Measurements from ENCODE around the gene CHCHD6.

The CHCHD6 gene

DNA sequence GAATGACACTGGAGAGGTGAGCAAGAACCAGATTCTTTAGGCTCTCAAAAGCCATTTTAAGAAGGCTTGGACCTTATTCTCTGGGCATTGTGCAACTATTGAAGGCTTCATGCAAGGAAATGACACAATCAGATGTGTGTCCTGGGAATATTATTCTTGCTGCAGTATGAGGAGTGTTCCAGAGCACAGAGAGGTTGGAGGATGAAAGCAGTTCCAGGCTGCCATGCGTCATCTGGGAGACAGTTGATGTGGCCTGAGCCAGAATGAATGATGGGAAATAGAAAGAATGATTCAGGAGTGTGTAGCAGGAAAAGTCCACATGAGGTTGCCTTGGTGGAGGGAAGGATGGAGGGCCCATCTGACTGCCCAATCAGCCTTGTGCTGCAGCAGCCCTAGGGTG is 123.1 kb downstream of the CHCHD6 start:
- Mint-ChIP-seq H3K36me3 (ENCODE audit: low read depth) (peaks cover 3% of the 10 kb centered on the region), H3K27ac (no peak overlapping the region), H3K9me3 (peaks cover 10% of the 10 kb centered on the region), H3K4me1 (peaks cover 4% of the 10 kb centered on the region), H3K4me3 (no peak overlapping the region), H3K27me3 (ENCODE audit: low read depth, poor library complexity) (no peaks in the 10 kb centered on the region)
- DNase-seq, result no peak
- TF ChIP-seq, protein P1, sequence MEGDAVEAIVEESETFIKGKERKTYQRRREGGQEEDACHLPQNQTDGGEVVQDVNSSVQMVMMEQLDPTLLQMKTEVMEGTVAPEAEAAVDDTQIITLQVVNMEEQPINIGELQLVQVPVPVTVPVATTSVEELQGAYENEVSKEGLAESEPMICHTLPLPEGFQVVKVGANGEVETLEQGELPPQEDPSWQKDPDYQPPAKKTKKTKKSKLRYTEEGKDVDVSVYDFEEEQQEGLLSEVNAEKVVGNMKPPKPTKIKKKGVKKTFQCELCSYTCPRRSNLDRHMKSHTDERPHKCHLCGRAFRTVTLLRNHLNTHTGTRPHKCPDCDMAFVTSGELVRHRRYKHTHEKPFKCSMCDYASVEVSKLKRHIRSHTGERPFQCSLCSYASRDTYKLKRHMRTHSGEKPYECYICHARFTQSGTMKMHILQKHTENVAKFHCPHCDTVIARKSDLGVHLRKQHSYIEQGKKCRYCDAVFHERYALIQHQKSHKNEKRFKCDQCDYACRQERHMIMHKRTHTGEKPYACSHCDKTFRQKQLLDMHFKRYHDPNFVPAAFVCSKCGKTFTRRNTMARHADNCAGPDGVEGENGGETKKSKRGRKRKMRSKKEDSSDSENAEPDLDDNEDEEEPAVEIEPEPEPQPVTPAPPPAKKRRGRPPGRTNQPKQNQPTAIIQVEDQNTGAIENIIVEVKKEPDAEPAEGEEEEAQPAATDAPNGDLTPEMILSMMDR (IDR thresholded peaks at IDR 0.05), result no peak

DNA sequence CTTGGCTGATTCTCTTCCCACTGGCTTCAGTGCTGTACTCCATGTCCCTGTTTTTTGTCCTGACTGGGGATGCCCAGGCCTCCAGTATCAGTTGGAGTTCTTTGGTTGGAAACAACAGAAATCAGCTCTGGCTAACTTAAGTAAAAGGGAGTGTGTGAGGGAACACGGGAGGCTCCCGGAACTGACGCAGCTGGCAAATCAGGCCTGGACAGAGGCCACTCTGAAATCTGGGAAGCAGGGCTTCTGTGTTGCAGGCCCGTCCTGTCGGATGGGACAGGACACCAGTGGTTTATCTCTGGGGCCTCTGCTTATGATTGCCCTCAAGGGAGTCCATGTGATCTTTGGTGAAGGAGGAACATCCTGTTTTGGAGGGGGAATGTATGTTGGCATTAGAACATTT is 124.3 kb downstream of the CHCHD6 start:
- no peak for DNase-seq
- TF ChIP-seq, protein P1 (IDR thresholded peaks at IDR 0.05), result no peak
- Mint-ChIP-seq H3K36me3 (ENCODE audit: low read depth) (no peaks in the 10 kb centered on the region), H3K4me1 (peaks cover 4% of the 10 kb centered on the region), H3K4me3 (no peak overlapping the region), H3K27ac (no peak overlapping the region), H3K9me3 (no peaks in the 10 kb centered on the region), H3K27me3 (ENCODE audit: low read depth, poor library complexity) (no peaks in the 10 kb centered on the region)

DNA sequence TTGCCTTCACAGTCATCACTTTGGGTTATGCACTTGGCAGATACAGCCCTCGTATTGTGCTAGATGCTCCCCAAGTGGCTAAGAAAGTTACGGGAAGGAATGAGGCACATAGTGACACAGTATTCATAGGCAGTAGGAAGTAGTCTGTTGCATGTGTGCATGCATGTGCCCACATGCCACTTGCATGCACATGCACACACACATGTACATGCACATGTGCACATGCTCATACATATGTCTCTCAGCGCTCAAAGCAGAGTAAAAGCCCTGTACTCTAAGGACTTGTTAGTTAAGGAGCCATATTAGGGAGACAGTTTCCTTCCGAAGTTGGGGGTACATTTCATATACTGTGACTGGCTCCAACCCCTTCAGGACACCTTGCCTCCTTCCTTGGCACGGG is 128.9 kb downstream of the CHCHD6 start:
- DNase-seq, result no peak
- H3K27me3 Mint-ChIP-seq (ENCODE audit: low read depth, poor library complexity), result no peaks in the 10 kb centered on the region
- TF ChIP-seq, protein P1 (IDR thresholded peaks at IDR 0.05), result no peak
- no peak overlapping the region for H3K4me3 Mint-ChIP-seq
- peaks cover 4% of the 10 kb centered on the region for H3K4me1 Mint-ChIP-seq
- no peaks in the 10 kb centered on the region for H3K36me3 Mint-ChIP-seq (ENCODE audit: low read depth)
- H3K27ac Mint-ChIP-seq, result no peak overlapping the region
- H3K9me3 Mint-ChIP-seq, result no peaks in the 10 kb centered on the region

DNA sequence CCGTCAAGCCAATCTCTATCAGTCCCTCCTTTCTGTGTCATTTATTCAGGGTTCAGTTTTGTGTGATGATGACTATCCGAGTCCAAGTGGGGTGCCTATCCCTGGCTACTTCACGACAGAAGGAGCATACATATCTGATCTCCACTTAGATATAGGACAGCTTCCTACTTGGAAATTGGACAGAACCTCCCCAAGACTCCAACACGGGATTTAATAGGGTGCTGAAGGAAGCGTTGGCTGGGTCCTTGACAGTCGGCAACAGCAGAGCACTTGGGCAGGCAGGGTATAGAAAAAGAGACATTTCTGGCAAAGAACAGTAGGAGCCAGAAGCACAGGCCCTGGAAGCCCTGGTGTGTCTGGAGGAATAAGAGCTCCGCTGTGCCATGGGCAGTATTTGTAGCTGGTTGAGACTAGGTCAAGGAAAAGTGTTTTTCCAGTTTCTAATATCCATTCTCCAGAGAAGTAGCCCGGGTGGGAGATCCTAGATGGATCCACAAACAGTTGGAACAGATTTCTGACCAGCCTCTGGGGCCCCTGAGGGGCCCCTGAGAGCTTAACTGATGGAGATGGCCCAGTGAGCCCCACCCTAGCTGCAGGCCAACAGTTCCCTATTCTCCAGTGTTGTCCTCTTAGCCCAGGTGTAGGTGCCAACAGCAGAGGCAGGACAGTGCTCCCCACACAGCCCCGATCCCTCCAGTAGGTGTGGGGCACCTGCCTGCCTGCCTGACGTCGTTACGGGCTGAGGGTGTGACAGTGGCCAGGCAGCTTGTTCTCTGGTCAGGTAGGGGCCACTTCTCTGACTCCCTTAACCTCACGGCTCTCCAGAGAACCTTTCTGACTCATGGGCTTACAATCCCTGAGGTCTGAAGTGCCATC is 130.8 kb downstream of the CHCHD6 start:
- Mint-ChIP-seq H3K4me1 (no peaks in the 10 kb centered on the region), H3K27me3 (ENCODE audit: low read depth, poor library complexity) (no peaks in the 10 kb centered on the region), H3K36me3 (ENCODE audit: low read depth) (peaks cover 1% of the 10 kb centered on the region), H3K4me3 (no peak overlapping the region), H3K9me3 (no peaks in the 10 kb centered on the region), H3K27ac (no peak overlapping the region)
- DNase-seq, result no peak
- TF ChIP-seq, protein P1 (IDR thresholded peaks at IDR 0.05), result no peak

DNA sequence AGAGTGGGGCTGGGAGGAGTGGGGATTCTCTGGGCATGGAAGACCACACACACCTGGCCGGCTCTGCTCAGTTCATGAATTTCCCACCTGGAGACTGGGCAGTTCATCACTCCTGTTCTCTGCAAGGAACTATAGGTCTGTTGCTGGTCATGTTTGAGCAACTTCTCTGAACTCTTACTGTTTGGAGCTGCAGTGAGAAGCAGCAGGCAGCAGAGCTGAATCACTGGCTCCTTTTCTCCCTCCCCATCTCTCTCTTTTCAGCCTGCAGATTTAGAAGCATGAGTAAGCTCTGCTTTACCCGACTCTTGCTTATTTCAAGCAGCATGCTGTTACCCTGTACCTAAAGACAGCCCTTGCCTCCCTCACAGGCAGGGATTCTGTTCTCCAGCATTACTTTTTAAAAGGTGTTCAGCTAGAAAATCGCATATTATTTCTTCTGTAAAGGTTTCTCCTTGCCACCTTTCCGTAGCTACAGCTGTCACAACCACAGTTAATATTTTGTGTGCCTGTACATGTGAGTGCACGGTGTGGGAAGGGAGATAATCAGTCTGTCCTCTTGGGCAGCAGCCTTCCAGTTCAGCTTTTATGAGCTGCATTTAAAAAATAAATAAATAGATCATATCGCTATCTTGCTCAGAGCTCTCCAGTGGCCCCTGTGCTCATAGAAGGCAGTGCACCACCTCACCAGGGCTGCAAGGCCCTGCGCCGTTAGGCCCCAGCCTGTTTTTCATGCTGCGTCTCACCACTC is 131.6 kb downstream of the CHCHD6 start:
- H3K9me3 Mint-ChIP-seq, result no peaks in the 10 kb centered on the region
- no peaks in the 10 kb centered on the region for H3K4me1 Mint-ChIP-seq
- DNase-seq, result no peak
- TF ChIP-seq, protein P1 (IDR thresholded peaks at IDR 0.05), result no peak
- H3K4me3 Mint-ChIP-seq, result no peak overlapping the region
- peak overlapping the region; percentile 20 for H3K27ac Mint-ChIP-seq
- H3K36me3 Mint-ChIP-seq (ENCODE audit: low read depth), result peaks cover 4% of the 10 kb centered on the region
- no peaks in the 10 kb centered on the region for H3K27me3 Mint-ChIP-seq (ENCODE audit: low read depth, poor library complexity)

Measured in nephron progenitor cell (in vitro differentiated cells).